A549 treated with CpdA at 1 μM for 4 hours (cell line): ENCODE measurements around the gene EFNA3. TPM values are rescaled to one million over a fixed set of nuclear protein-coding genes. Genes with fewer than 3 reads are reported as not detected.

Source experiments
- total RNA-seq: library from RNA; stranded (reverse); fragments of 200-300 nt; extraction: Qiagen RNA extraction; gene quantifications from 5 replicates; pipeline ENCODE4 v1.2.3, GENCODE V29; 2022; ENCODE audit warnings: low read depth

EFNA3 gene, protein sequence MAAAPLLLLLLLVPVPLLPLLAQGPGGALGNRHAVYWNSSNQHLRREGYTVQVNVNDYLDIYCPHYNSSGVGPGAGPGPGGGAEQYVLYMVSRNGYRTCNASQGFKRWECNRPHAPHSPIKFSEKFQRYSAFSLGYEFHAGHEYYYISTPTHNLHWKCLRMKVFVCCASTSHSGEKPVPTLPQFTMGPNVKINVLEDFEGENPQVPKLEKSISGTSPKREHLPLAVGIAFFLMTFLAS
- 2.3 to 5.0 TPM (median 4.7 TPM) in 5 replicates for total RNA-seq

GRCh38 chr1:155078469-155079209, at the start of gene EFNA3:
Gene EFNA3 (plus strand): TSS chr1:155078837. CDS start chr1:155078942, 105 bp downstream.

DNA sequence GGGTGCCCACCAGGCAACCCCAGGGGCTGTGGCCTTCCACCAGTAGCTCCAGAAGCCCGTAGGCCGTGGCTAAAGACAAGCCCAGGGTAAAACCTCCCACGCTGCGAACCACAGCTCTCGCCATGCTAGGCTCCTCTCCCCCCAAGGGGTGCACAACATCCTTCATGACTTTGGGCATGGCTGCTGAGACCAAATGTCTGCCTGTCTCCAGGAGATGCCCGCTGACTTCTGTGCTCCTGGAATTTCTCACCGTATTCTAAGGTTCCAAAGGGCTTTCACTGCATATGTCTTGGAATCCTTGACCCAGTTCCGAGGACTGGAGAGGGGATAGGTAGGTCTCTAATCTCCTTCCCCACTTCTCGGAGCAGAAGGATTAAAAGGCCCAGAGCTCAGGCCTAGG, 45.1 kb upstream of the EFNA3 start, which contains the start of the genes DCST1 and DCST2:
Gene DCST1 (plus strand): TSS at position 301 of the 400 bp plus-strand sequence. CDS start 213 bp downstream, outside the sequence.
Gene DCST2 (minus strand): TSS at position 258 of the 400 bp plus-strand sequence. CDS start 80 bp downstream, at position 178.

GRCh38 chr1:155050560-155051341, 27.9 kb upstream of the EFNA3 start, which contains the start of gene ADAM15:
Gene ADAM15 (plus strand): TSS chr1:155051316. CDS start chr1:155051387, 71 bp downstream.

DNA sequence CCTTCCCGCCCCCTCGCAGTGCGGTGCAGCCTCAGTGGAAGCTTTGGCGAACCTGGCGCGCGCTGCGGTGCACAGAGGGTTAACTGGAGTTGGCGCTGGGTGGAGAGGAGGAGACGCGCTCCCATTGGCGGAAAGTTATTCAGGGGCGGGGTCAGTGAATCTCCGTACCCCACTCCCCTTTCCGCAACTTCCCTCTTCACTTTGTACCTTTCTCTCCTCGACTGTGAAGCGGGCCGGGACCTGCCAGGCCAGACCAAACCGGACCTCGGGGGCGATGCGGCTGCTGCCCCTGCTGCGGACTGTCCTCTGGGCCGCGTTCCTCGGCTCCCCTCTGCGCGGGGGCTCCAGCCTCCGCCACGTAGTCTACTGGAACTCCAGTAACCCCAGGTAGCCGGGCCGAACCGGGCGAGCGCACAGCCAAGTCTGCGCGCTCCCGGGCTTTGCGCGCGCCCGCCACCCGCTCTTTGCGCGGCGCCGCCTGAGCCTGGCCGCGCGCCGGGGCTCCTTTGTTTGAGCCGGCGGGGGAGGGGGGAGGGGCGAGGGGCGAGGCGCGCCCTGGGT, 15.0 kb upstream of the EFNA3 start, which contains the start of gene EFNA4:
Gene EFNA4 (plus strand): TSS at position 191 of the 561 bp plus-strand sequence. CDS start 84 bp downstream, at position 275.

DNA sequence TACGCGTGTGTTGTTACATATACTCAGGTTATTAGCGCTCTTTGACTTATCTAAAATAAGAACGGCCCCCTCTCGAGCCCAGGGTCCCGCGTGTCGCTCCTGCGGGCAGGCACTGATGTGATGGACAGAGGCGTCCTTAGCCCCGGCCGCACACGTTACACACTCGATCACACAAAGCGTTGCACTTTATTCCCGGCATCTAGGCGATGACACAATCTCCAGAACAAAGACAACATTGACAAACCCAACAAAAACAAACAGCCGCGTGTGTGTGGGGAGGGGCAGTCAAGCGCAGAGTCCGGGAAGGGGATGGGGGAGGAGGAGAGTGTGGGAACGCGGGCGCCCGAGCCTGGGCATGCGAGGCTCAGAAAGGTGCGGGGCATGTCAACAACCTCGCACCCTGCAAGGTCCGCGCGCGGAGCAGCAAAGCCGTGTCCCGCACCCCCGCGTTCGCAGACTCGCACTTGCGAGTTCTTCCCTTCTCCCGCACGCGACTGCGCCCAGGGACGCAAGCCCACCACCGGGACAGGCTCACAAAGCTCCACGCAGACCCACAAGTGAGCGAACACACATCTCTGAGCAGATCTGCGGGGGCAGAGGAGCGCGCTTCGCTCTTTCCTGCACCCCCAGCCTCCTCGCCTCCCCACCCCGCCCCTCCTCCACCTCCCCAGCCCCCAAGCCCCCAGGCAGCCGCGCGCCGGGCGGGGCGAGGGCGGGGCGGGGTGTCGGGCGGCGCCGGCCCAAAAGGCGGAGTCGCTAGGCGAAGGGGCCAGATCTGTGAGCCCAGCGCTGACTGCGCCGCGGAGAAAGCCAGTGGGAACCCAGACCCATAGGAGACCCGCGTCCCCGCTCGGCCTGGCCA, 48.7 kb downstream of the EFNA3 start, which contains the start of gene EFNA1:
Gene EFNA1 (plus strand): TSS at position 772 of the 862 bp plus-strand sequence. CDS start 102 bp downstream, outside the sequence.

DNA sequence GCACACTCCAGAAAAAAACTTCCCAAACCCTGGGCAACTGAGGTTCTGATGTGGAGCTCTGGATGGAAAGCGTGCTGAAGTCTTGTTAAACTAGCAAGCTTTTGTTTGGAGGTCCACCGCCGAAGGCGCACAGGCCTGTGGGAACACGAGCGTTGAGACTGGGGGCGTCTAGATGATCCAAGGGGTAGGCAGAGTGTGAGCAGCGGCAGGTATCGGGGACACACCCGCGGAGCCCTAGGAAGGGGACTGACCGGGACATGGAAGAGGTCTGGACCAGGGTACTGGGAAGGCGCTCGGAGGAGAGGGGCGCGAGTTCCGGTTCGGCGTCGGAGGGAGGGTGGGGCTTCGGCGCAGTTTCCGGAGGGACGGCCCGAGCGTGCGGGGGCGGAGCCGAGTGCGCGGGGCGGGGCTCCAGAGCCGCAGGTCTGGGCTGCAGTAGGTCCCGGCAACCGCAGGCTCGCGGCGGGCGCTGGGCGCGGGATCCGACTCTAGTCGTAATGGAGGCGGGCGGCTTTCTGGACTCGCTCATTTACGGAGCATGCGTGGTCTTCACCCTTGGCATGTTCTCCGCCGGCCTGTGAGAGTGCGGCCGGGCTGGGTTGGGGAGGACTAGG, 56.9 kb downstream of the EFNA3 start, which contains the start of gene SLC50A1:
Gene SLC50A1 (plus strand): TSS at position 438 of the 614 bp plus-strand sequence. CDS start 60 bp downstream, at position 498.

Other genes starting within 250 kb of the EFNA3 start
- gene KCNN3, start 208.6 kb upstream of the EFNA3 start, total RNA-seq = 0.05 to 0.07 TPM (median 0.05 TPM) in 3 of 5 replicates, not detected in the others
- gene PMVK, start 142.1 kb upstream of the EFNA3 start, total RNA-seq = 38.2 to 44.2 TPM (median 41.9 TPM) in 5 replicates
- 12.4 to 16.4 TPM (median 15.2 TPM) in 5 replicates for gene PBXIP1, start 122.7 kb upstream of the EFNA3 start, total RNA-seq
- 19.2 to 24.9 TPM (median 22.4 TPM) in 5 replicates for gene PYGO2, start 117.1 kb upstream of the EFNA3 start, total RNA-seq
- gene SHC1, start 108.1 kb upstream of the EFNA3 start, total RNA-seq = 128 to 148 TPM (median 144 TPM) in 5 replicates
- 314 to 378 TPM (median 356 TPM) in 5 replicates for gene CKS1B, start 104.2 kb upstream of the EFNA3 start, total RNA-seq
- gene FLAD1, start 95.5 kb upstream of the EFNA3 start, total RNA-seq = 38.6 to 46.1 TPM (median 42.8 TPM) in 5 replicates
- gene LENEP, start 85.3 kb upstream of the EFNA3 start, total RNA-seq = not detected in 5 replicates
- gene ZBTB7B, start 76.0 kb upstream of the EFNA3 start, total RNA-seq = 16.3 to 24.6 TPM (median 22.0 TPM) in 5 replicates
- 0.32 to 0.79 TPM (median 0.43 TPM) in 4 of 5 replicates, not detected in the other for gene DCST2, start 45.1 kb upstream of the EFNA3 start, total RNA-seq
- gene DCST1, start 45.0 kb upstream of the EFNA3 start, total RNA-seq = 0.02 TPM in 1 of 5 replicates, not detected in the others
- gene ADAM15, start 27.5 kb upstream of the EFNA3 start, total RNA-seq = 53.3 to 78.1 TPM (median 69.5 TPM) in 5 replicates
- gene EFNA4, start 15.1 kb upstream of the EFNA3 start, total RNA-seq = 7.0 to 10.0 TPM (median 8.4 TPM) in 5 replicates
- gene EFNA1, start 49.0 kb downstream of the EFNA3 start, total RNA-seq = 35.9 to 42.4 TPM (median 36.7 TPM) in 5 replicates
- gene SLC50A1, start 57.0 kb downstream of the EFNA3 start, total RNA-seq = 32.2 to 36.2 TPM (median 34.4 TPM) in 5 replicates
- 63.4 to 108 TPM (median 93.8 TPM) in 5 replicates for gene DPM3, start 61.7 kb downstream of the EFNA3 start, total RNA-seq
- gene KRTCAP2, start 94.5 kb downstream of the EFNA3 start, total RNA-seq = 200 to 262 TPM (median 243 TPM) in 5 replicates
- 1.2 to 1.6 TPM (median 1.5 TPM) in 5 replicates for gene TRIM46, start 95.0 kb downstream of the EFNA3 start, total RNA-seq
- 7.8 to 10.1 TPM (median 9.5 TPM) in 5 replicates for gene THBS3, start 129.1 kb downstream of the EFNA3 start, total RNA-seq
- 66.1 to 77.7 TPM (median 70.8 TPM) in 5 replicates for gene MTX1, start 129.9 kb downstream of the EFNA3 start, total RNA-seq
- gene ENTREP3, start 176.6 kb downstream of the EFNA3 start, total RNA-seq = 25.8 to 40.1 TPM (median 36.2 TPM) in 5 replicates
- 91.8 to 138 TPM (median 132 TPM) in 5 replicates for gene SCAMP3, start 183.5 kb downstream of the EFNA3 start, total RNA-seq
- gene CLK2, start 194.7 kb downstream of the EFNA3 start, total RNA-seq = 21.7 to 30.7 TPM (median 27.5 TPM) in 5 replicates
- 2.9 to 5.8 TPM (median 4.5 TPM) in 5 replicates for gene HCN3, start 198.6 kb downstream of the EFNA3 start, total RNA-seq
- not detected in 5 replicates for gene PKLR, start 222.6 kb downstream of the EFNA3 start, total RNA-seq
- gene FDPS, start 230.0 kb downstream of the EFNA3 start, total RNA-seq = 159 to 171 TPM (median 162 TPM) in 5 replicates
- gene RUSC1, start 242.1 kb downstream of the EFNA3 start, total RNA-seq = 42.4 to 55.7 TPM (median 48.0 TPM) in 5 replicates